GM18858 (cell line): Measurements from ENCODE around the gene GP2.

Experiments
- ATAC-seq: cut with Tn5 transposase; IDR thresholded peaks from one replicate; pipeline ENCODE4 v1.9.1; 2021; ENCODE audit not compliant: unreplicated experiment

GP2 gene

DNA sequence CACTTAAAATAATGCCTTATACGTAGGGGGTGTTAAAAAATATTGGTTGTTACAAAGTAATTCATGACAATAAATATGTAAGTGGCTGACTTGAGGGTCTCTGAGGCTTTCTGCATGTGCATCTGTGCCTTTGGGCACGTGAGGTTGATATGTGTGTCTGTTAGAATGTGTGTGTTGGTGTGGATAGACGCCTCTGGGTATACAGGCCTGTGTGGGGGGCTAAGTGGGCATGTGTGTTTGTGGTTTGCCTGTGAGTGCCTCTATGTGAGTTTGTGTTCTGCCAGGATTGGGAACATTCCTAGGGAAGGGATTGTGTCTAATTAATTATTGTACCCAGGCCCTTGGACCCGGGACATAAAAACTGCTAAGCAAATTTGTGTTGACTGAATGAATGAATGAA, 19.0 kb downstream of the GP2 start:
- ATAC-seq = no peak

DNA sequence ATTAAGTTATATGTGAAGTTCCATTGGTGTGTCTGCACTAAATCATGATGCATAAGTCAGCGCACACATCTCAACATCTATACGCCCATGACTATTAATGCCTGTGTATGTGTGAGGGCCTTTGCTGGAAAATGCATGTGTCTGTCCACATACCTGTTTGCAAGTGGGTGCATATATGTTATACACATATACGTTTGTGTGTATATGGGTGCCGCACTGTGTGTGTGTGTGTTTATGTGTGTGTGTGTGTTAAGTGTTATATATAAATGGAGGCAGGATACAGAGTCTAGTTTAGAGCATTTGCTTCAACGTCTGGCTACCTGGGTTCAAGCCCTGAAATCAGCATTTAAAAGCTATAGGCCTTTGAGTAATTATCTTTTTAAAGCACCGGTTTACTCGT, 19.5 kb downstream of the GP2 start:
- ATAC-seq = no peak

DNA sequence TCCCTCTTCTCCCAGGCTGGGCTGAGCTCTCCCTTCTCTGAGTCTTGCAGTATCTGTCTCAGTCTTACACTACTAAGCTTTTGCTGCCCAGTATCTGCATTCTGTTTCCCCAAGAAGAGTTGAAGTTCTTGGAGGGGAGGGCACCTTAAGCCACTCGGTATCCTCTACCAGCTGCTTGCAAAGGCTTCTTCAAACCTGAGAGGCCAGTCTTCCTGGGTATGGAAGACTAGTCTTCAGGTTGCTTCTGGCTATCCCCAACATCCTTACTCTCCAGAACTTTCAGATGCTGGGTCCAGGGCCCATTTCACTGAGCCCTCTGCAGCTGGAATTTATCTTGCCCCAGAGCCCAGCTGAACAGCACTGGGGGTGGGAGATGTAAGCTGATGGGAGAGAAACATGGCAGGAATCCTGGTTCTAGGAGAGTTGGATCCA, 20.1 kb downstream of the GP2 start:
- ATAC-seq = no peak

DNA sequence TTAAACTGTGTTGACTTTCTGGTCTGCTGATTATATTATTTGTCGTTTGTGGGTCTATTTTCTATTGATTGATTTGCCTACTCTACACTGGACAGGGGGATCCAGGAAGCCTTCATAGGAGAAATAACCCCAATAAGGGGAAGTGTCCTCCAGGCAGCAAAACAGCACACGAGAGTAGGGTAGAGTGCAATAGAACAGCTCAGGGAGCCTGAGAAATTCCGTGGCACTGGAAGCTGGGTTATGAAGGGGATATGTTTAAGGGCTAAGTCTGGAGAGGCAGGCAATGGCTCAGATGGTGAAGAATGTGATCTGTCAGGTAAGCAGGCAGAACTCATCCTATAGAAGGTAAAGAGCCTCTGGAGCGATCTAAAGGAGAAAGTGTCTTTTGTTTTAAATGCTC, 20.9 kb downstream of the GP2 start:
- ATAC-seq = no peak

GRCh38 chr16:20303012-20303411, 24.3 kb downstream of the GP2 start:
- no peak for ATAC-seq

- no peak for ATAC-seq
These were observed 24.9 kb downstream of the GP2 start for GRCh38 chr16:20302389-20302788.

GRCh38 chr16:20301840-20302239, 25.5 kb downstream of the GP2 start:
- ATAC-seq = no peak

DNA sequence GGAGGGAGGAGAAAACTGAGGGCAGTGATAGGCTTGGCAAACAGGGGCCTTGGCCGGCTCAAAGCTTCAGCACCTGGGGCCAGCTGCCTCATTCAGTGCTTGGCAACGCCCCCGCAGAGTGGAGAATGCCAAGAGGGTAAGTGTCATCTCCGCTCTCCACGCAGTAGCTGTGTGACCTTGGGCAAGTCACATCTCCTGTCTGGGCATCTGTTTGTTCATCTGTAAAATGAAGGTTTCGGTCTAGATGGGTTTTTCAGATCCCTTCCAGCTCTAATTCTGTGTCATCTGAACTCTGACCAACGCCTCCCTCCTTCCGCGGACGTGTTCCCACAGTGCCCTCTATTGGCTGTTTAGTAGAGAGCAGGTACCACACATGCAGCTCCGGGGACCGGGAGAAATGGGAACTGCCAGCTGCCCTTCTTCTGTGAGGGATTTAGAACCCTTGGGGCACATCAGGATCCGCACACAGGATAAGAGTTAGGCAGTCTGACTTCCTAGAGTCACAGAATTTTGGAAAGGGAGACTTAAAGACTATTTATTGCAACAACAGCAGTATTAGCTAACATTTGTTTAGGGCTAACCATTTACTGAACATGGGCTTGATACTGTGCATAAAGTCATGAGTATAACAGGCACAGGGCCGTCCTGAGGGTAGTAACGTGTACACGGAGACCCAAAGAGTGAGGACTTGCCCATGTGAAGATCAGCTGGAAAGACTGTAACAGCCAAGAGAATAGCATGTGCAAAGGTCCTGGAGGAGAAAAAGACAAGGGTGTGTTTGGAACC, 26.8 kb downstream of the GP2 start:
- no peak for ATAC-seq

DNA sequence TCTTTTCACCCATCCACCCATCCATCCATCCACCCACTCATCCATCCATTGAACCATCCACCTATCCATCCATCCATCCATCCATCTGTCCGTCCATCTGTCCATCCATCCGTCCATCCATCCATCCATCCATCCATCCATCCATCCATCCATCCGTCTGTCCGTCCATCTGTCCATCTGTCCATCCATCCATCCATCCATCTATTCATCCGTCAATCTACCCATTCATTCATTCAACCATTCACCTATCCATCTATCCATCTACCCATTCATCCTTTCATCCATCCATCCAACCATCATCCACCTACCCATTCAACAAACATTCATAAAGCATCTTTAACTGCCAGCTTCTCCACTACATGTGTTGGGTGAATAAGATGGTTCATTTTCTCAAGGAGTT, 28.9 kb downstream of the GP2 start:
- no peak for ATAC-seq

- no peak for ATAC-seq
These were observed 35.8 kb downstream of the GP2 start for GRCh38 chr16:20291208-20292206.

- ATAC-seq = no peak
These were observed 37.7 kb downstream of the GP2 start for GRCh38 chr16:20289571-20289970.

GRCh38 chr16:20285993-20286499, 41.3 kb downstream of the GP2 start:
- ATAC-seq = no peak

- no peak for ATAC-seq
These were observed 47.1 kb downstream of the GP2 start for GRCh38 chr16:20280259-20280658.

DNA sequence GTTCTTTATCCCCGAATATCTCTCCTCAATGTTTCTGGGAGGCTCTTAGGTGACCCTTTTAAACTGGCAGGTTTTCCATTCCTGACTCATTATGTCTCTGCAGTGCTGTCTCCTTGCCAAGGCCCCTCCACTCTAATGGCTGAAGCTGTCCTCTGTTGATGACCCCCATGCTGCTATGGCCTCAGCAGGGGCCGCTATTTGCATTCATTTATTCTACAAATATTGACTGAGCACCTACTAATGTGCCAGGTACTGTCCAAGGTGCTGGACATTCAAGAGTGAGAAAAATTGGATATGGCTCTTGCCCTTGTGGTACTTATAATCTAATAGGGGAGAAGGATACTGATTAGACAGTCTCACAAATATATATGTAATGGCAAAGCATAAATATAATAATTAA, 55.4 kb downstream of the GP2 start:
- ATAC-seq = no peak

GRCh38 chr16:20268409-20268808, 58.9 kb downstream of the GP2 start:
- no peak for ATAC-seq

DNA sequence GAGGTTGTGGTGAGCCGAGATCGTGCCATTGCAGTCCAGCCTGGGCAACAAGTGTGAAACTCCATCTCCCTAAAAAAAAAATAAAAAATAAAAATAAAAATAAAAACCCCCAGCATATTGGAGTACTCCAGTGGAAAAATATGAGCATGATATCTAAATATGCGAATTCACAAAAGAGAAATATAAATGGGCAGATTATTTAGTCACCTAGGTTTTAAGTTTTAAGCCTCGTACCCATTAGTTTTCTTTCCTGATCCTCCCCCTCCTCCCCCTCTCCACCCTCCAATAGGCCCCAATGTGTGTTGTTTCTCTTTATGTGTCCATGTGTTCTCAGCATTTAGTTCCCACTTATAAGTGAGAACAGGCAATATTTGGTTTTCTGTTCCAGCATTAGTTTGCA, 62.3 kb downstream of the GP2 start:
- ATAC-seq = no peak

DNA sequence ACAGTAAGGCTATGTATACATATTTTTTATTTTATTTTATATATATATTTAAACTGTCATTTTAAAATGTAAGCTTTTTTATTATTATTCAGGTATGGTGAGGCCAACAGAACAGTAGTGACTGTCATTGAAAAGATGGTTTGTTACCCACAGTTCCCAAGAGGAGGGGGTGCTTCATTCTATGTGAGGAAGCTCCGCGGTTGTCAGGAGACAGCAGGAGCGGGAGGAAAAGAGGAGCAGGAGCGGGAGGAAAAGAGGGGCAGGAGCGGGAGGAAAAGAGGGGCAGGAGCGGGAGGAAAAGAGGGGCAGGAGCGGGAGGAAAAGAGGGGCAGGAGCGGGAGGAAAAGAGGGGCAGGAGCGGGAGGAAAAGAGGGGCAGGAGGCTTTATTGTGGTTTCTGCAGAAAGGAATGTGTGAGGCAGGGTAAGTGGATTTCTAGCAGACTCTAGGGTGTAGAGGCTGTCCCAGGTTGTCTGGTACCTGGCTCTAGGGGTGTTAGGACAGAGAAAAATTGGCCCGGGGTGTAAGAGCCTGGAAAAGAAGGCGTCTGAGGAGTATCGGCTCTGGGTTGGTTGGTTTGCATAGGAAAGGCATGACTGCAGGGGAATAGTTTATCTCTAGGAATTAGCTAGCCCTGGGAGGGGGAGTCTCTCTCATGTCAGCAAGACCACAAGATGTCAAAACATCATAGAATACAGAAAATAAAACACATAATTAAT, 64.0 kb downstream of the GP2 start:
- no peak for ATAC-seq

DNA sequence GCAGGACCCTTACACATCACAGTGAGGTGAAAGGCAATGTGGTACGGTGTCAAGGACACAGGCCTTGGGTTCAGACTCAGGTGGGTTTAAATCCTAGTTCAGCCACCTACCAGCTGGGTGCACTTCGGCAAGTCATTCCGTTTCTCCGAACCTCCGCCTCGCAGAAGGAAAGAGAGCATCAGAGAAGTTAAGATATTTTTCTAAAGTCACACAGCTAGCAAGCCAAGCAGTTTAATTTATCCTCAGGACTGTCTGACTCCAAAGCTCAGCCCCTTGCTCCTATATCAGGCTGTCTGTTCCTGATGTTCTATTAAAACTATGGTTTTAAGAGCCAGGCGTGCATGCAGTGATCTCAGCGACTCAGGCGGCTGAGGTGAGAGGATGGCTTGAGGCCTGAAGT, 65.1 kb downstream of the GP2 start:
- ATAC-seq = no peak

- ATAC-seq = no peak
These were observed 66.9 kb downstream of the GP2 start for GRCh38 chr16:20260215-20261009.
